Keratinocyte (primary cell): ENCODE data around the gene BUD23.

Experiments
- CTCF ChIP-seq, 3 experiments: IDR thresholded peaks in 1 of 3; conservative IDR thresholded peaks in 1 of 3; optimal IDR thresholded peaks in 1 of 3; 2 replicates in 2 of 3; 3 replicates in 1 of 3; pipeline versions ENCODE3 to v1.5.1; 2011; ENCODE audit warnings: low read length in 3 of 3, mild to moderate bottlenecking in 3 of 3, moderate library complexity in 2 of 3, control low read depth in 1 of 3, inconsistent platforms in 1 of 3; ENCODE audit not compliant: insufficient read depth in 2 of 3; ENCODE audit errors: extremely low read depth in 1 of 3
- EZH2 ChIP-seq: IDR thresholded peaks from one replicate; pipeline ENCODE4 v1.6.1; 2012; ENCODE audit warnings: inconsistent platforms, mild to moderate bottlenecking, low read length, moderate library complexity

- TF ChIP-seq CTCF (optimal IDR thresholded peaks at IDR 0.05 in 1 of 3, IDR thresholded peaks at IDR 0.05 in 1 of 3, conservative IDR thresholded peaks at IDR 0.05 in 1 of 3; ENCODE audit: extremely low read depth in 1 of 3, insufficient read depth in 2 of 3, low read length in 3 of 3), result no peak
- TF ChIP-seq EZH2, result no peak
These were observed 23.7 kb downstream of the BUD23 start for GRCh38 chr7:73707045-73707631.
